GM18508 (cell line): Measurements from ENCODE around the gene MYCN.
"Not testable (repeated sequence)": the region's sequence is repeated elsewhere in the genome, so short reads cannot be mapped to it uniquely, and the experiment has no call there.

Experiments
- ATAC-seq: cut with Tn5 transposase; IDR thresholded peaks from one replicate; pipeline ENCODE4 v1.9.1; 2021; ENCODE audit warnings: moderate number of reproducible peaks; ENCODE audit not compliant: insufficient read depth, unreplicated experiment

MYCN gene

GRCh38 chr2:15942711-15943345 lies 2.5 kb downstream of the MYCN start:
- no peak for ATAC-seq

GRCh38 chr2:15943378-15944280 lies 3.3 kb downstream of the MYCN start:
- no peak for ATAC-seq

GRCh38 chr2:15944325-15945017 lies 4.1 kb downstream of the MYCN start:
- ATAC-seq = no peak

GRCh38 chr2:15945909-15946705 lies 5.8 kb downstream of the MYCN start:
- no peak for ATAC-seq

- ATAC-seq = no peak
These were observed 6.6 kb downstream of the MYCN start for GRCh38 chr2:15946983-15947382.

- no peak for ATAC-seq
These were observed 7.1 kb downstream of the MYCN start for GRCh38 chr2:15947431-15947830.

- no peak for ATAC-seq
These were observed 8.3 kb downstream of the MYCN start for GRCh38 chr2:15948704-15948957.

- no peak for ATAC-seq
These were observed 8.8 kb downstream of the MYCN start for GRCh38 chr2:15949126-15949525.

- no peak for ATAC-seq
These were observed 9.2 kb downstream of the MYCN start for GRCh38 chr2:15949551-15949950.

- ATAC-seq = no peak
These were observed 10.0 kb downstream of the MYCN start for GRCh38 chr2:15950088-15950952.

GRCh38 chr2:15951936-15952335 lies 11.6 kb downstream of the MYCN start:
- ATAC-seq = not testable (repeated sequence)

GRCh38 chr2:15952451-15953146 lies 12.2 kb downstream of the MYCN start:
- no peak for ATAC-seq

- no peak for ATAC-seq
These were observed 12.8 kb downstream of the MYCN start for GRCh38 chr2:15953147-15953630.

- no peak for ATAC-seq
These were observed 13.7 kb downstream of the MYCN start for GRCh38 chr2:15953891-15954680.

- ATAC-seq = no peak
These were observed 14.4 kb downstream of the MYCN start for GRCh38 chr2:15954761-15955160.

- no peak for ATAC-seq
These were observed 15.1 kb downstream of the MYCN start for GRCh38 chr2:15955232-15955988.

- ATAC-seq = no peak
These were observed 15.9 kb downstream of the MYCN start for GRCh38 chr2:15956230-15956629.
